ENCODE measurements around the gene POU2F2. TPM values are rescaled to one million over a fixed set of nuclear protein-coding genes. Genes with fewer than 3 reads are reported as not detected.

POU2F2 gene
- total and polyA plus RNA-seq, 2 donors (not counting 3 experiments of a cell fraction or from before 2014, with no cell fraction given) = 4.0 to 4.1 TPM

DNA sequence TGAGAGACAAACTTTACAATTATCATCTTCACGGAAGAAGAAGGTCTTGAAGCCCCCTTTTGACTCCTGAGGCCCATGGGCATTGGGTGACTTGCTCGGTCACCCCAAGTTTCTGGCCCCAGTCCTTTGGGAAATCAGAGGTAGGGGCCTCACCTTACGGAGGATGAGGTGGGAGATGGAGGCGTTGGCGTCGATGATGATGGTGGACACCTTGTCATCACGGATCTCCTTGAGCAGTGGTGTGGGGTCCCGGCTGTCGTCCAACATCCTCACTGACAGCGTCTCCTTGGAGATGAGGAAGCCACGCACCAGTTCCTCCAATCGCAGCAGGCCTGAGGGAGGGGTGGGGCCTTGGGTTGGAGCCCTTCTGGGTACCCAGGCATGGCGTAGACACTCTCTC lies 73.0 kb downstream of the POU2F2 start:
- FAIRE-seq (no peak), DNase-seq (ENCODE audit: low read depth, low spot score) (no peak)
- H4K20me1 ChIP-seq (replicated peaks; ENCODE audit: control insufficient read depth, extremely low read depth, insufficient read depth, low read length) = no peaks in the 10 kb centered on the region
- H3K9ac ChIP-seq (replicated peaks; ENCODE audit: extremely low read depth, insufficient read depth, low read length) = no peak overlapping the region
- intact Hi-C loops (cut with micrococcal nuclease) = no loop called here
- no TSS peak for BruUV-seq (replicated peaks)
- H3K9me3 ChIP-seq (replicated peaks; ENCODE audit: control insufficient read depth, insufficient read depth, low read length) = no peaks in the 10 kb centered on the region
- no peak overlapping the region for H3K4me2 ChIP-seq (ENCODE audit: insufficient read depth, low read length)
- no peaks in the 10 kb centered on the region for H3K79me2 ChIP-seq (ENCODE audit: control insufficient read depth, insufficient read depth, low read length)
- peaks cover 0 to 2% of the 10 kb centered on the region in 2 experiments for H3K27me3 ChIP-seq (ENCODE audit: control insufficient read depth in 2 of 2, insufficient read depth in 2 of 2, low read length in 2 of 2)
- no peak overlapping the region for H2AFZ ChIP-seq (ENCODE audit: low read depth, low read length)
- H3K36me3 ChIP-seq (ENCODE audit: control insufficient read depth in 2 of 2, extremely low read depth in 1 of 2, insufficient read depth in 2 of 2, low read length in 2 of 2) = no peaks in the 10 kb centered on the region
- dilution Hi-C loops (cut with MboI; ENCODE audit: extremely low pct_ligation_motif_present, low sequenced_read_pairs) = no loop called here
- H3K4me3 ChIP-seq (replicated peaks in 1 of 3; ENCODE audit: insufficient read depth in 1 of 3, low read depth in 1 of 3, low read length in 3 of 3) = no peak overlapping the region
- H3K27ac ChIP-seq (ENCODE audit: insufficient read depth, low read depth, low read length) = no peak overlapping the region
- H3K9me1 ChIP-seq (replicated peaks; ENCODE audit: control insufficient read depth, extremely low read depth, insufficient read depth, low read length) = no peaks in the 10 kb centered on the region
- CTCF ChIA-PET = interaction anchor here (0.7 kb wide), 1 partner anchor 24 kb away, joined by 4 read pairs; no protein-coding TSS in a partner anchor
- TF ChIP-seq FOS (IDR thresholded peaks at IDR 0.05; ENCODE audit: borderline replicate concordance, insufficient read depth, low read length) (no peak), EZH2 (IDR thresholded peaks at IDR 0.05; ENCODE audit: borderline replicate concordance, low read depth, low read length, severe bottlenecking) (no peak), JUN (IDR thresholded peaks at IDR 0.05; ENCODE audit: borderline replicate concordance, insufficient read depth, insufficient read length, low read depth) (no peak), MYC (IDR thresholded peaks at IDR 0.05; ENCODE audit: low read depth, low read length) (no peak), POLR2AphosphoS5 (IDR thresholded peaks at IDR 0.05; ENCODE audit: insufficient read depth, low read depth, low read length) (no peak), GATA2 (IDR thresholded peaks at IDR 0.05; ENCODE audit: insufficient read depth, insufficient read length, low read depth, low read length) (no peak), POLR2A (IDR thresholded peaks at IDR 0.05; ENCODE audit: low read depth, low read length) (no peak)
- TF ChIP-seq, protein P1, sequence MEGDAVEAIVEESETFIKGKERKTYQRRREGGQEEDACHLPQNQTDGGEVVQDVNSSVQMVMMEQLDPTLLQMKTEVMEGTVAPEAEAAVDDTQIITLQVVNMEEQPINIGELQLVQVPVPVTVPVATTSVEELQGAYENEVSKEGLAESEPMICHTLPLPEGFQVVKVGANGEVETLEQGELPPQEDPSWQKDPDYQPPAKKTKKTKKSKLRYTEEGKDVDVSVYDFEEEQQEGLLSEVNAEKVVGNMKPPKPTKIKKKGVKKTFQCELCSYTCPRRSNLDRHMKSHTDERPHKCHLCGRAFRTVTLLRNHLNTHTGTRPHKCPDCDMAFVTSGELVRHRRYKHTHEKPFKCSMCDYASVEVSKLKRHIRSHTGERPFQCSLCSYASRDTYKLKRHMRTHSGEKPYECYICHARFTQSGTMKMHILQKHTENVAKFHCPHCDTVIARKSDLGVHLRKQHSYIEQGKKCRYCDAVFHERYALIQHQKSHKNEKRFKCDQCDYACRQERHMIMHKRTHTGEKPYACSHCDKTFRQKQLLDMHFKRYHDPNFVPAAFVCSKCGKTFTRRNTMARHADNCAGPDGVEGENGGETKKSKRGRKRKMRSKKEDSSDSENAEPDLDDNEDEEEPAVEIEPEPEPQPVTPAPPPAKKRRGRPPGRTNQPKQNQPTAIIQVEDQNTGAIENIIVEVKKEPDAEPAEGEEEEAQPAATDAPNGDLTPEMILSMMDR (IDR thresholded peaks at IDR 0.05; ENCODE audit: extremely low read depth in 1 of 2, insufficient read depth in 1 of 2, low read depth in 1 of 2, low read length in 2 of 2) = no peak
- TF ChIP-seq, protein P2, sequence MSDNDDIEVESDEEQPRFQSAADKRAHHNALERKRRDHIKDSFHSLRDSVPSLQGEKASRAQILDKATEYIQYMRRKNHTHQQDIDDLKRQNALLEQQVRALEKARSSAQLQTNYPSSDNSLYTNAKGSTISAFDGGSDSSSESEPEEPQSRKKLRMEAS (IDR thresholded peaks at IDR 0.05; ENCODE audit: insufficient read depth, insufficient read length) = no peak
- no peaks in the 10 kb centered on the region for H3K4me1 ChIP-seq (ENCODE audit: control insufficient read depth, extremely low read depth, insufficient read depth, low read length)
- POLR2A ChIA-PET = no interaction called here
